Forelimb muscle (tissue), 1 donor: ENCODE results near the gene GUCY2C. TPM values are rescaled to one million over a fixed set of nuclear protein-coding genes. Genes with fewer than 3 reads are reported as not detected.
A peak's percentile ranks its signal among the peaks of the same experiment; 100 is the strongest.

Experiments
- DNase-seq: peaks from one replicate; pipeline ENCODE4 v3.0.0-alpha.2; 2013; ENCODE audit warnings: low read depth
- polyA plus RNA-seq: library from polyadenylated mRNA; unstranded; fragments of 120-200 nt; gene quantifications from one replicate; pipeline ENCODE4 v1.2.1, GENCODE V29; 2013; ENCODE audit not compliant: insufficient read length

Gene GUCY2C
- polyA plus RNA-seq, 1 donor, result 0.16 TPM

- DNase-seq, result no peak
Observed at GRCh38 chr12:14572401-14572800, 124.0 kb downstream of the GUCY2C start.

GRCh38 chr12:14571779-14572178 lies 124.6 kb downstream of the GUCY2C start:
- DNase-seq, result no peak

GRCh38 chr12:14570231-14570630 lies 126.2 kb downstream of the GUCY2C start:
- DNase-seq, result no peak

- DNase-seq, result peak; percentile 41
Observed at GRCh38 chr12:14567351-14568162, 128.8 kb downstream of the GUCY2C start, which contains the start of gene PLBD1. PLBD1 (minus strand) TSS chr12:14567883; CDS start chr12:14567696, 187 bp downstream.

- DNase-seq, result no peak
Observed at GRCh38 chr12:14564336-14564959, 132.0 kb downstream of the GUCY2C start.

- DNase-seq, result no peak
Observed at GRCh38 chr12:14563046-14563445, 133.4 kb downstream of the GUCY2C start.

Other genes starting within 250 kb of the GUCY2C start
- 20.0 TPM for gene PLBD1, start 128.7 kb downstream of the GUCY2C start, polyA plus RNA-seq
- 56.9 TPM for gene WBP11, start 106.9 kb upstream of the GUCY2C start, polyA plus RNA-seq
- gene C12orf60, start 107.1 kb upstream of the GUCY2C start, polyA plus RNA-seq, result 1.1 TPM
- 0.13 TPM for gene SMCO3, start 117.6 kb upstream of the GUCY2C start, polyA plus RNA-seq
- 0.19 TPM for gene ART4, start 146.9 kb upstream of the GUCY2C start, polyA plus RNA-seq
- gene MGP, start 189.3 kb upstream of the GUCY2C start, polyA plus RNA-seq, result 193 TPM
- gene ERP27, start 241.9 kb upstream of the GUCY2C start, polyA plus RNA-seq, result 0.11 TPM